Progenitor cell of endocrine pancreas (in vitro differentiated cells): ENCODE results near the gene ASB18. TPM values are rescaled to one million over a fixed set of nuclear protein-coding genes. Genes with fewer than 3 reads are reported as not detected.

Experiments used
- DNase-seq: peaks from one replicate; pipeline ENCODE4 v3.0.0; 2021; ENCODE audit warnings: low spot score; ENCODE audit not compliant: unreplicated experiment
- H3K27ac Mint-ChIP-seq: 2 replicates; pipeline ENCODE4 v1.8.0; 2021; ENCODE audit warnings: mild to moderate bottlenecking, moderate library complexity, mixed read lengths
- H3K27me3 Mint-ChIP-seq: 2 replicates; pipeline ENCODE4 v1.8.0; 2021; ENCODE audit warnings: mixed read lengths
- H3K36me3 Mint-ChIP-seq: 2 replicates; pipeline ENCODE4 v1.8.0; 2022; ENCODE audit warnings: mixed read lengths; ENCODE audit not compliant: insufficient read depth
- H3K4me1 Mint-ChIP-seq: 2 replicates; pipeline ENCODE4 v1.8.0; 2021; ENCODE audit warnings: low read depth, mixed read lengths
- H3K4me3 Mint-ChIP-seq: 2 replicates; pipeline ENCODE4 v1.8.0; 2021; ENCODE audit warnings: low read depth, mild to moderate bottlenecking, moderate library complexity, mixed read lengths
- H3K9me3 Mint-ChIP-seq: 2 replicates; pipeline ENCODE4 v1.8.0; 2021; ENCODE audit warnings: low read depth, mixed read lengths
- total RNA-seq: library from RNA; stranded (reverse); gene quantifications from 2 replicates; pipeline ENCODE4 v1.2.1, GENCODE V29; 2021
- TF ChIP-seq, protein P1 (sequence below): fragments of 200-600 bp; sonication (generic); IDR thresholded peaks from one replicate; pipeline ENCODE4 v1.5.0; 2021; ENCODE audit warnings: antibody characterized with exemption, mild to moderate bottlenecking; ENCODE audit not compliant: unreplicated experiment

The ASB18 gene
- total RNA-seq, 1 donor from 2014 or later = not detected

DNA sequence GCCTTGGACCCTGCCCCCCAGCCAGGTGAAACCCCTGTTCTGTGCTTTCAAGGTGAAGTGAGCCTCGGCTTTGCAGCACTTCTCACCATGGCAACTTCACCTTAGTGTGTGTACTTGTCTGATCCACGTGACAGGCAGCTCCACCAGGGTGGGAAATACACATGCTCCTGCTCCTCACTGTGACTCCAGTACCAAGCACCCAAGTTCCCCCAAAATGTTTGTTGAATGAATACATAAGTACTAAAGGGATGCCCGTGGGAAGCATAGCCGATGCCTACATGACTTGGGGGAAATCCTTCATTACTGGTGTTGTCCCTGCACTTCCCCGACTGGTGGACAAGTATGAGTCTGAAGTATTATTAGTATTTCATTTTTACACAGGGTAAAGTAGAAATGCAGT, 54.2 kb downstream of the ASB18 start:
- peaks cover 12% of the 10 kb centered on the region for H3K27me3 Mint-ChIP-seq
- no peak for DNase-seq
- peak overlapping the region; percentile 0 for H3K27ac Mint-ChIP-seq
- H3K4me3 Mint-ChIP-seq = no peak overlapping the region
- no peaks in the 10 kb centered on the region for H3K36me3 Mint-ChIP-seq
- TF ChIP-seq, protein P1, sequence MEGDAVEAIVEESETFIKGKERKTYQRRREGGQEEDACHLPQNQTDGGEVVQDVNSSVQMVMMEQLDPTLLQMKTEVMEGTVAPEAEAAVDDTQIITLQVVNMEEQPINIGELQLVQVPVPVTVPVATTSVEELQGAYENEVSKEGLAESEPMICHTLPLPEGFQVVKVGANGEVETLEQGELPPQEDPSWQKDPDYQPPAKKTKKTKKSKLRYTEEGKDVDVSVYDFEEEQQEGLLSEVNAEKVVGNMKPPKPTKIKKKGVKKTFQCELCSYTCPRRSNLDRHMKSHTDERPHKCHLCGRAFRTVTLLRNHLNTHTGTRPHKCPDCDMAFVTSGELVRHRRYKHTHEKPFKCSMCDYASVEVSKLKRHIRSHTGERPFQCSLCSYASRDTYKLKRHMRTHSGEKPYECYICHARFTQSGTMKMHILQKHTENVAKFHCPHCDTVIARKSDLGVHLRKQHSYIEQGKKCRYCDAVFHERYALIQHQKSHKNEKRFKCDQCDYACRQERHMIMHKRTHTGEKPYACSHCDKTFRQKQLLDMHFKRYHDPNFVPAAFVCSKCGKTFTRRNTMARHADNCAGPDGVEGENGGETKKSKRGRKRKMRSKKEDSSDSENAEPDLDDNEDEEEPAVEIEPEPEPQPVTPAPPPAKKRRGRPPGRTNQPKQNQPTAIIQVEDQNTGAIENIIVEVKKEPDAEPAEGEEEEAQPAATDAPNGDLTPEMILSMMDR = no peak
- peaks cover 4% of the 10 kb centered on the region for H3K4me1 Mint-ChIP-seq
- no peaks in the 10 kb centered on the region for H3K9me3 Mint-ChIP-seq

DNA sequence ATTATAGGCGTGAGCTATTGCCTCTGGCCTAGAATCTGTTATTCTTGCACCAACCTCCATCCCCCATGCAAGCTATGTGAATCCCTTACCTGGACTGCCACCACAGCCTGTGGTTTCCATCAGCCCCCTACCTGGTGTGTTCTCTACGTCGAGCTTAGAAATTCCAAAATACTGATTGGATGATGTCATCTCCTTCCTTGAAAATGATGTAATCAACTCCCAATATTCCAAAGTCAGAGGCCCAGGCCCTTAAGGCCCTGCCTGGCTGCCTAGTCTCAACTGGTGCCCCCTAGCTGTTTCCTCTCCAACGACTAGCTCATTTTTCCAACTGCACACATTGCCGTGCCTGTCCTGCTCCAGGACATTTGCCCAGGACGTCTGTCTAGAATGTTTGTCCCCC, 54.7 kb downstream of the ASB18 start:
- peaks cover 4% of the 10 kb centered on the region for H3K4me1 Mint-ChIP-seq
- TF ChIP-seq, protein P1 = peak; percentile 17
- no peak for DNase-seq
- H3K36me3 Mint-ChIP-seq = no peaks in the 10 kb centered on the region
- peak overlapping the region; percentile 0 for H3K27ac Mint-ChIP-seq
- H3K27me3 Mint-ChIP-seq = peaks cover 12% of the 10 kb centered on the region
- no peaks in the 10 kb centered on the region for H3K9me3 Mint-ChIP-seq
- no peak overlapping the region for H3K4me3 Mint-ChIP-seq

DNA sequence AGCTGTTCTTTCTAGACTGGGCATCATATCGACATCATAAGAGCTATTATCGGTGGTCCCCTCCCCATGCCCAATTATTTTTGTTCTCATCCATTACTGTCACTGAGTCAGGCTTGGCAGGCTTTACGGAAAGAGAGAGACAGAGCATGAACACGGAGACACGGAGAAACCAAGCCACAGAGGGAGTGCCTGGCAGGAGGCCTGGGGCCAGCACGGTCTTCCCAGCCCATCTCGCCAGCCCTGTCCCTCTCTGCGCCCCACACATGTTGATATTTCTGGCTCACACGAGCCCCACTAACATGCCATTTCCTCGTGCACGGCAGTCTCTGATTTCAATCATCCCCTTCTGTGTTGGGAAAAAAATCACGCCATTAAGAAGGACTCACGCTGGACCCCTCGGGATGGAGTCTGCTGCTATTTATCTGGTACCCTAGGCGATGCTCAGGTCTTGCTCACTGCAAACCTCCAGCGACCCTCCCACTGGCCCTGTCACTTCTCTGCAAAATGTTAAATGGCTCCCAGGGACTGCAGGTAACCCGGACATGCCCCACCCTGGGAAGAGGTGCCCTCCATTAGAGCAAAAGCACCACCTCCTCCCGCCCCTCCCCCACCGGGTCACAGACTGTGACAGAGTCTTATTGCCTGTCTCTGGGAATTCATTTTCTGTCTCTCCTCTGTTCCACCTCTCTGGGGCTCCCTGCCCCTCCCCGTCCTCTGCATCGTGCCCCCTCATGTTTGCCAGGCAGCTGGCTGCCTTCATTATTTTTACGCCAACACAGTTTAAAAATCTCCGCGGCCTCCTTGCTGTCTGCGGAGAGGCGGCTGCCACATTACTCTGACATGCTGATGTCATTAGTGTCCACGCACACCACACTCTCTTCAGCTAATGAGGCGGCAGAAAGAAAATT, 55.9 kb downstream of the ASB18 start:
- Mint-ChIP-seq H3K27me3 (peaks cover 10% of the 10 kb centered on the region), H3K27ac (peak overlapping the region; percentile 14)
- no peak for DNase-seq

DNA sequence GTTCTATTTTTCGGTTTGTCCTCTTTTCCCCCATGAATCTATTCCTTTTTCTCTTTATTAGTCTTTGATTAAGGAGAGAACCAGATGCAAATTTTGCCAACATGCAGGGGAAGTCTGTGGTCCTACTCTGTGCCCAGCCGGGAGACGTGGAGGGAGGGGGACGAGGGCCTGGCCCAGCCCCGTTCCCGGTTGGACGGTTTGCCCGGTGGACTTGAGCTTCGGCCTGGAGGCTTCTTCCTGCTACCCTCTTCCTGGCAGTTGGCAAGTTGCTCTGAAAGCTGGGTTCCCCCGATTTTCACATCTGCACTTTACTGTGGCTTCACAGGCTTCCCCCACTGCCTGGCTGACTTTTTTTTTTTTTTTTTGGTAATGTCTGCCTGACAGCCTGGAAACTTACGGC, 56.7 kb downstream of the ASB18 start:
- no peak for DNase-seq
- H3K27me3 Mint-ChIP-seq = peaks cover 8% of the 10 kb centered on the region
- H3K4me1 Mint-ChIP-seq = peaks cover 4% of the 10 kb centered on the region
- no peak overlapping the region for H3K27ac Mint-ChIP-seq
- no peak overlapping the region for H3K4me3 Mint-ChIP-seq
- no peaks in the 10 kb centered on the region for H3K9me3 Mint-ChIP-seq
- TF ChIP-seq, protein P1 = no peak
- H3K36me3 Mint-ChIP-seq = no peaks in the 10 kb centered on the region

More for the DNA sequence above, 55.9 kb downstream of the ASB18 start:
- Mint-ChIP-seq H3K36me3 (no peaks in the 10 kb centered on the region), H3K4me3 (no peak overlapping the region), H3K9me3 (no peaks in the 10 kb centered on the region), H3K4me1 (peaks cover 4% of the 10 kb centered on the region)
- TF ChIP-seq, protein P1 = no peak

DNA sequence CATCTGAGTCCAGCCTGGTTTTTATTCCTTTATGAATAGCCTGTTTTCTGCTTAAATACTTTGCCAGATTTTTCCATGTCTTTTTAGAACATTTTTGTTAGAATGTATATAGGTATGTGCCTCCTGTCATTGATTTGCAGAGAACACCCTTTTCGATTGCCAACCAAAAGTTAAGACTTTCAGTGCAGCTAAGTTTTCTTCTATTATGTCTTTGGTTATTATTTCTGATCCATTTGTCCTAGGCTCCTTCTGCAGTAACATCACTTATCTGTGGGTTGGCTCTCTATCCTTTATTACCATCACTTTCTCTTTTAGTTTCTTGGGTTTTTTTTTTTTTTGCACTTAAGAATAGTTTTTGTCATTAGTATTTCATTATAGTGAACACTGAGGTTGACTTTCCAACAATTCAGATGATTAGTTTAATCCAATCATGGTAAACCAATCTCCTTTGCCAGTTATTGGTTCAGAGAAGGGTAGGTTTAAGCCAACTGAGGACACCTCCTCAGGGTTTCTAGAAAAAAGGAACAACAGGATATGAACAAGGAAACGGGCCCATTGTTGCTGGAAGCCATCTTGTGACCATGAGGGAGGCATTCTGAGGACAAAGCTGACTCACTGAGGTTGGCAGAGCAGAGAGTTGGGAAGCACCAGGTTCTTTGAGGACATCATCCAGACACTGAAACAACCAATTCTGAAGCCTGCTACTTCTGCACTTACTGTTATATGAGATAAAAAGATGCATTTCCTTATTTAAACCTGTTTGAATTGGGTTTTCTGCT, 58.1 kb downstream of the ASB18 start:
- TF ChIP-seq, protein P1 = no peak
- H3K36me3 Mint-ChIP-seq = no peaks in the 10 kb centered on the region
- H3K27me3 Mint-ChIP-seq = peaks cover 9% of the 10 kb centered on the region
- H3K4me3 Mint-ChIP-seq = no peak overlapping the region
- H3K9me3 Mint-ChIP-seq = no peaks in the 10 kb centered on the region
- peaks cover 4% of the 10 kb centered on the region for H3K4me1 Mint-ChIP-seq
- no peak for DNase-seq
- no peak overlapping the region for H3K27ac Mint-ChIP-seq
